ENCODE data around the gene EMP3. TPM values are rescaled to one million over a fixed set of nuclear protein-coding genes. Genes with fewer than 3 reads are reported as not detected.

The EMP3 gene
- total RNA-seq, 2 donors from 2014 or later: 5.9 to 38.6 TPM

- Histone ChIP-seq H3K4me1 (replicated peaks) (peaks cover 6% of the 10 kb centered on the region), H3K4me3 (peak overlapping the region; percentile 23 to 35), H3K27me3 (replicated peaks; ENCODE audit: insufficient read depth) (no peaks in the 10 kb centered on the region), H3K27ac (peak overlapping the region; percentile 89 to 97), H3K36me3 (no peaks in the 10 kb centered on the region), H3K9me3 (no peaks in the 10 kb centered on the region)
- DNase-seq (ENCODE audit: low spot score): peak; percentile 94
- under 1% methylated on average over 25 of the region's 25 CpGs for WGBS
- peak; percentile 96 for TF ChIP-seq POLR2AphosphoS5 (IDR thresholded peaks at IDR 0.05)
- peak; percentile 26 for TF ChIP-seq POLR2A (IDR thresholded peaks at IDR 0.05)
- TF ChIP-seq, protein P1, sequence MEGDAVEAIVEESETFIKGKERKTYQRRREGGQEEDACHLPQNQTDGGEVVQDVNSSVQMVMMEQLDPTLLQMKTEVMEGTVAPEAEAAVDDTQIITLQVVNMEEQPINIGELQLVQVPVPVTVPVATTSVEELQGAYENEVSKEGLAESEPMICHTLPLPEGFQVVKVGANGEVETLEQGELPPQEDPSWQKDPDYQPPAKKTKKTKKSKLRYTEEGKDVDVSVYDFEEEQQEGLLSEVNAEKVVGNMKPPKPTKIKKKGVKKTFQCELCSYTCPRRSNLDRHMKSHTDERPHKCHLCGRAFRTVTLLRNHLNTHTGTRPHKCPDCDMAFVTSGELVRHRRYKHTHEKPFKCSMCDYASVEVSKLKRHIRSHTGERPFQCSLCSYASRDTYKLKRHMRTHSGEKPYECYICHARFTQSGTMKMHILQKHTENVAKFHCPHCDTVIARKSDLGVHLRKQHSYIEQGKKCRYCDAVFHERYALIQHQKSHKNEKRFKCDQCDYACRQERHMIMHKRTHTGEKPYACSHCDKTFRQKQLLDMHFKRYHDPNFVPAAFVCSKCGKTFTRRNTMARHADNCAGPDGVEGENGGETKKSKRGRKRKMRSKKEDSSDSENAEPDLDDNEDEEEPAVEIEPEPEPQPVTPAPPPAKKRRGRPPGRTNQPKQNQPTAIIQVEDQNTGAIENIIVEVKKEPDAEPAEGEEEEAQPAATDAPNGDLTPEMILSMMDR (IDR thresholded peaks at IDR 0.05): no peak
- intact Hi-C loops (cut with DNase I): loop anchor here (2.0 kb wide), 1 partner anchor 30 kb away; the partner anchor contains the start of gene TMEM143
Measured at GRCh38 chr19:48332662-48333466, 7.5 kb downstream of the EMP3 start.

GRCh38 chr19:48333467-48334384, 8.4 kb downstream of the EMP3 start:
- Histone ChIP-seq H3K36me3 (no peaks in the 10 kb centered on the region), H3K27ac (peak overlapping the region; percentile 89 to 97), H3K4me1 (replicated peaks) (peaks cover 6% of the 10 kb centered on the region), H3K27me3 (replicated peaks; ENCODE audit: insufficient read depth) (no peaks in the 10 kb centered on the region), H3K9me3 (no peaks in the 10 kb centered on the region), H3K4me3 (peak overlapping the region; percentile 23 to 35)
- WGBS: 8% methylated on average over 54 of the region's 54 CpGs
- peak; percentile 74 for TF ChIP-seq POLR2AphosphoS5 (IDR thresholded peaks at IDR 0.05)
- no peak for TF ChIP-seq POLR2A (IDR thresholded peaks at IDR 0.05)
- TF ChIP-seq, protein P1 (IDR thresholded peaks at IDR 0.05): peak; percentile 58 to 95 (median 84)
- intact Hi-C loops (cut with DNase I): loop anchor here (2.0 kb wide), 1 partner anchor 29 kb away; the partner anchor contains the start of gene TMEM143
- DNase-seq (ENCODE audit: low spot score): peak; percentile 86

- Histone ChIP-seq H3K27ac (no peak overlapping the region), H3K27me3 (replicated peaks; ENCODE audit: insufficient read depth) (no peaks in the 10 kb centered on the region), H3K36me3 (no peaks in the 10 kb centered on the region), H3K4me1 (replicated peaks) (no peaks in the 10 kb centered on the region), H3K9me3 (no peaks in the 10 kb centered on the region), H3K4me3 (no peak overlapping the region)
- intact Hi-C loops (cut with DNase I): loop anchor here (5.0 kb wide), 1 partner anchor 71 kb away; no protein-coding TSS in a partner anchor
- TF ChIP-seq POLR2A (IDR thresholded peaks at IDR 0.05): no peak
- TF ChIP-seq, protein P1 (IDR thresholded peaks at IDR 0.05): no peak
- TF ChIP-seq POLR2AphosphoS5 (IDR thresholded peaks at IDR 0.05): no peak
- WGBS: 90% methylated on average over 14 of the region's 14 CpGs
- no peak for DNase-seq (ENCODE audit: low spot score)
Measured at GRCh38 chr19:48338253-48338755, 13.0 kb downstream of the EMP3 start.

DNA sequence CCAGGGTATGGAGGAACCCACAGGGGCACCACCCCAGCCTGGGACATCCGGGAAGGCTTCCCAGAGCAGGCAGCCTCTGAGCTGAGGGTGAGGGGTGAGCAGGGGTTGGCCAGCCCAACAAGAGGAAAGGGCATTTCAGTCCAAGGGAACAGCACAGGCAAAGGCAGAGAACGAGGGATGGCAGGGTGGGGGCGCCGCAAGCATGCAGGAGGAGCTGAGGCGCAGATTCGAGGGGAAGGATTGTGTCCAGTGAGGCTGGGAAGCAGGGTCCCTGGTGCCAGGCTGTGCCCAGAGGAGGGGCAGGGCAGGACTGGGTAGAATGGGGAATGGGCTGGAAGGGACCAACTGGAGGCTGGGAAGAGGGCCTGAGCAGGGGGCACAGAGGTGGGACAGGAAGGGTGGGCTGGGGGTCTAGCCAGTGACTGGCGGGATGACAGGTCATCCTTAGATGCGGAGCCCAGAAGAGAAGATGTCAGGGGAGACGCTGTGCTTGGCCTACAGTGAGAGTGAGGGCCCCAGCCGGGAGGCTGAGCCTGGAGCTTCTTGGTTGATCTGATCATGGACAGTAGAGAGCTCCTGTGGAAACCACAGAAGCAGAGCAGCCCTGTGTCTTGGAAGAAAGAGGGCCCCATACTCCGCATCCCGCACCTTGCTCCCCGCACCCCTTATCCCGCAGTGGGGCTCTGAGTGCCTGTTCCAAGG, 13.6 kb downstream of the EMP3 start:
- H3K27ac ChIP-seq: no peak overlapping the region
- intact Hi-C loops (cut with DNase I): loop anchor here (5.0 kb wide), 1 partner anchor 72 kb away; no protein-coding TSS in a partner anchor
- DNase-seq (ENCODE audit: low spot score): no peak
- TF ChIP-seq, protein P1 (IDR thresholded peaks at IDR 0.05): no peak
- TF ChIP-seq POLR2AphosphoS5 (IDR thresholded peaks at IDR 0.05): no peak
- TF ChIP-seq POLR2A (IDR thresholded peaks at IDR 0.05): no peak
- H3K4me3 ChIP-seq: no peak overlapping the region
- H3K36me3 ChIP-seq: no peaks in the 10 kb centered on the region
- WGBS: 90% methylated on average over 14 of the region's 14 CpGs
- no peaks in the 10 kb centered on the region for H3K9me3 ChIP-seq
- H3K27me3 ChIP-seq (replicated peaks; ENCODE audit: insufficient read depth): no peaks in the 10 kb centered on the region
- H3K4me1 ChIP-seq (replicated peaks): no peaks in the 10 kb centered on the region
